Measurements from ENCODE around the gene ARL15.

The ARL15 gene

DNA sequence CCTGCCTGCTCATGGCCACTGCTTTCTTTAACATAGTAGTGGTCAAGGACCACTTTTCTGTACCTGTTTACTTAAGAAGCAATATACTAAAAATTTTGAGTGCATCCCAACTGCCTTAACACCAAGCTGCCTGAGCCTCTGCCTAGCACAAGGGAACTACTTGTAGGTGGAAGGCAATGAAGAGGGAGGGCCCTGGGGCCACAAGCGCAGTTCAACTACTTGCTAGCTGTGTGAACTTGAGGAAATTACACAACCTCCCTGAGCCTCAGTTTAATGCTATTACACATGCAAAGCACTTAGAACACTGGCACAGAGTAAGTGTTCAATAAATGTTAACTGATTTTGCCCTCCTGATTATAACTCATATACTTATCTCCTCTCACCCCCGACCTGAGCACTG lies 6.3 kb downstream of the ARL15 start:
- in situ Hi-C loops (cut with HindIII; ENCODE audit: low pct_ligation_motif_present, low sequenced_read_pairs): no loop called here
- DNase-seq: no peak

DNA sequence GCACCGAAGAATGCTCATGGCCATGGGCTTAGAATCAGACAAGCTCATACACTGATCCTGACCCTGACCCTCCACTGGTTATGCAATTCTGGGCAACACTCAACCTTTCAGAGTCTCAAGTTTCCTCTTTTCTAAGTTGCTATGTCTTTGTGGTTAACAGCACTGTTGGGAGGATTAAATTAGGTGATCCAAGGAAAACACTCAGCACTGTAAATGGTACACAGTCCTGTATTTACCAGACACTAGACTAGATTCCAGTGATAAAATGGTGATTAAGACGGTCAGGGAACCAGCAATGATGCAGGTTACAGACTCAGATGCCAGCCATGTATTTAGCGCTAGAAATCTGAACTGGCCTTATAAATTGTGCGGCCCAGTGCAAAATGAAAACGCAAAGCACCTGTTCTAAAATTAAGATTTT lies 8.1 kb downstream of the ARL15 start:
- in situ Hi-C loops (cut with HindIII; ENCODE audit: low pct_ligation_motif_present, low sequenced_read_pairs): no loop called here

More for the DNA sequence above, 6.3 kb downstream of the ARL15 start:
- Histone ChIP-seq H3K36me3 (replicated peaks) (no peaks in the 10 kb centered on the region), H3K27me3 (replicated peaks) (no peaks in the 10 kb centered on the region), H3K27ac (no peak overlapping the region), H3K4me3 (ENCODE audit: low read depth, low read length) (no peak overlapping the region)
- TF ChIP-seq CTCF (IDR thresholded peaks at IDR 0.05; ENCODE audit: low read depth, low read length, missing control alignments): no peak

GRCh38 chr5:54301849-54302248 lies 8.5 kb downstream of the ARL15 start:
- DNase-seq: no peak
- Histone ChIP-seq H3K27me3 (replicated peaks) (no peaks in the 10 kb centered on the region), H3K36me3 (replicated peaks) (no peaks in the 10 kb centered on the region), H3K4me3 (ENCODE audit: low read depth, low read length) (no peak overlapping the region), H3K27ac (no peak overlapping the region)
- in situ Hi-C loops (cut with HindIII; ENCODE audit: low pct_ligation_motif_present, low sequenced_read_pairs): no loop called here
- TF ChIP-seq CTCF (IDR thresholded peaks at IDR 0.05; ENCODE audit: low read depth, low read length, missing control alignments): no peak

More for the DNA sequence above, 8.1 kb downstream of the ARL15 start:
- no peak for TF ChIP-seq CTCF (IDR thresholded peaks at IDR 0.05; ENCODE audit: low read depth, low read length, missing control alignments)
- Histone ChIP-seq H3K36me3 (replicated peaks) (no peaks in the 10 kb centered on the region), H3K27ac (no peak overlapping the region), H3K27me3 (replicated peaks) (no peaks in the 10 kb centered on the region), H3K4me3 (ENCODE audit: low read depth, low read length) (no peak overlapping the region)
- DNase-seq: peak; percentile 24

- Histone ChIP-seq H3K27me3 (replicated peaks) (no peaks in the 10 kb centered on the region), H3K4me3 (ENCODE audit: low read depth, low read length) (no peak overlapping the region)
- in situ Hi-C loops (cut with HindIII; ENCODE audit: low pct_ligation_motif_present, low sequenced_read_pairs): no loop called here
Observed at GRCh38 chr5:54301220-54301619, 9.2 kb downstream of the ARL15 start.

DNA sequence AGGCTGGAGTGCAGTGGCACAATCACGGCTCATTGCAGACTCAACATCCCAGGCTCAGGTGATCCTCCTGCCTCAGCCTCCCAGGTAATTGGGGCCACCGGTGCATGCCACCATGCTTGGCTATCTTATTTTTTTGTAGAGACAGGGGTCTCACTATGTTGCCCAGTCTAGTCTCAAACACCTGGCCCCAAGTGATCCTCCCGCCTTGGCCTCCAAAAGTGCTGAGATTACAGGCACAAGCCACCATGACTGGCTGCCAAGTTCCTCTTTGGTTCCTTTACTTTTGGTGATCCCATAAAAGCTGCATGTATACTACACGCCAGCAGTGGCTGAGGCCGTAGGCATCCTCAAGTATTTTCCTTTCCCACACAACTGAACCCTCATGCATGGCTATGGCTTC lies 11.4 kb downstream of the ARL15 start:
- no peak for DNase-seq
- H3K4me3 ChIP-seq (ENCODE audit: low read depth, low read length): no peak overlapping the region
- H3K27me3 ChIP-seq (replicated peaks): no peaks in the 10 kb centered on the region
- TF ChIP-seq CTCF (IDR thresholded peaks at IDR 0.05; ENCODE audit: low read depth, low read length, missing control alignments): no peak
- H3K36me3 ChIP-seq (replicated peaks): no peaks in the 10 kb centered on the region
- in situ Hi-C loops (cut with HindIII; ENCODE audit: low pct_ligation_motif_present, low sequenced_read_pairs): no loop called here
- H3K27ac ChIP-seq: no peak overlapping the region

More at GRCh38 chr5:54301220-54301619, 9.2 kb downstream of the ARL15 start:
- H3K27ac ChIP-seq: no peak overlapping the region
- no peak for TF ChIP-seq CTCF (IDR thresholded peaks at IDR 0.05; ENCODE audit: low read depth, low read length, missing control alignments)
- DNase-seq: no peak
- no peaks in the 10 kb centered on the region for H3K36me3 ChIP-seq (replicated peaks)

DNA sequence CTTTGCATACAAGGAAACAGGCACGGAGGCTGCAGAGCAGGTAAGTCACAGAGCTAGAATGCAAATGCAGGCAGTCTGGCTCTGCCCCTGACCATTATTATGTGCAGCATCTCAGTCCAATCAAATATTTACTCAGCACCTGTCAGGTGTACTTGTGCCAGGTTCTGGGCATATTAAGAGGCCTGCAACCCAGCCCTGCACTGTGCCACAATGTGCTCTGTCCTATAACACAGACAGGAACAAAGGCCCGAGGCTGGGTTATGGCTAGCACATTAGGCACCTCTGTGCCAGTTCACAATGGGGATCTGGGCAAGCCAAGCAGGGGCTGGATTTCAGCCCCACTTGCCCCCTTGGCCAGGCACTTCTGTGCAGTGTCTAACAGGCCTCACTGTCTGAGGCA lies 14.0 kb downstream of the ARL15 start:
- Histone ChIP-seq H3K27me3 (replicated peaks) (no peaks in the 10 kb centered on the region), H3K27ac (no peak overlapping the region), H3K36me3 (replicated peaks) (no peaks in the 10 kb centered on the region), H3K4me3 (ENCODE audit: low read depth, low read length) (no peak overlapping the region)
- no peak for DNase-seq
- in situ Hi-C loops (cut with HindIII; ENCODE audit: low pct_ligation_motif_present, low sequenced_read_pairs): no loop called here
- no peak for TF ChIP-seq CTCF (IDR thresholded peaks at IDR 0.05; ENCODE audit: low read depth, low read length, missing control alignments)

All from brain microvascular endothelial cell (primary cell).